ENCODE data around the gene EXOG.

The EXOG gene

DNA sequence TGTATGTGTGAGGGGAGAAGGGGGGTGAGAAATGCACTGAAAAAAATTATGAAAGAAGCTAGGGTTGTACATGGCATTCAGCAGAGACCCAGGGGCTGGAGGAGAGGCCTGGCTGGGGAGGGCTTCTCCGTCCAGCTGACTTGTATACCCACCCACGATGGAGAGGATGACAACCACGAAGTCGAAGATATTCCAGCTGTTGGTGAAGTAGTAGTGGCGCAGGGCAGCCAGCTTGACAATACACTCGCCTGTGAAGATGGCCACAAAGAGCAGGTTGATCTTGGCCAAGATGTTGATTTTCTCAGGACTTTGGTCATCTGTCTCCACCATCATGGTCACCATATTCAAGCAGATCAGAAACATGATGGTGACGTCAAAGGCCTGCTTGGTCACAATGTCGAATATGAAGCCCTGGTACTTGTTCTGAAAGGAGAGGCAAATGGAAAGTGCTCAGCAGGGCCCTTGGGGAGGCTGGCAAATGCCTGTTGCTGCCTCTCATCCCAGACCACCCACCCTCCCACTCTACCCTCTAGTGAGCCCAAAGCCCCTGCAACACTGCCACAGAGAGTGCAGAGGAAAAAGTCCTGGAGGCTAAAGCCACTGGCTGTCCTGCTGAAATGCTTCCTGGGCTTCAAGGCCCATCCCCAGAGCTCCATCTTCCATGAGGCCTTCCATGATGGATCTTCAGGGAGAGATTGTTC, 58.1 kb downstream of the EXOG start:
- DNase-seq (ENCODE audit: low spot score) (no peak), ATAC-seq (ENCODE audit: low read depth) (no peak)
- Histone ChIP-seq H3K4me1 (ENCODE audit: insufficient read depth, poor library complexity, severe bottlenecking) (no peaks in the 10 kb centered on the region), H3K9me3 (ENCODE audit: severe bottlenecking) (no peaks in the 10 kb centered on the region), H3K27ac (ENCODE audit: poor library complexity, severe bottlenecking) (no peak overlapping the region), H3K4me3 (ENCODE audit: severe bottlenecking) (no peak overlapping the region), H3K27me3 (ENCODE audit: insufficient read depth, poor library complexity, severe bottlenecking) (no peaks in the 10 kb centered on the region), H3K36me3 (ENCODE audit: low read depth) (no peaks in the 10 kb centered on the region)
- TF ChIP-seq CTCF (IDR thresholded peaks at IDR 0.05; ENCODE audit: poor library complexity, severe bottlenecking): no peak

DNA sequence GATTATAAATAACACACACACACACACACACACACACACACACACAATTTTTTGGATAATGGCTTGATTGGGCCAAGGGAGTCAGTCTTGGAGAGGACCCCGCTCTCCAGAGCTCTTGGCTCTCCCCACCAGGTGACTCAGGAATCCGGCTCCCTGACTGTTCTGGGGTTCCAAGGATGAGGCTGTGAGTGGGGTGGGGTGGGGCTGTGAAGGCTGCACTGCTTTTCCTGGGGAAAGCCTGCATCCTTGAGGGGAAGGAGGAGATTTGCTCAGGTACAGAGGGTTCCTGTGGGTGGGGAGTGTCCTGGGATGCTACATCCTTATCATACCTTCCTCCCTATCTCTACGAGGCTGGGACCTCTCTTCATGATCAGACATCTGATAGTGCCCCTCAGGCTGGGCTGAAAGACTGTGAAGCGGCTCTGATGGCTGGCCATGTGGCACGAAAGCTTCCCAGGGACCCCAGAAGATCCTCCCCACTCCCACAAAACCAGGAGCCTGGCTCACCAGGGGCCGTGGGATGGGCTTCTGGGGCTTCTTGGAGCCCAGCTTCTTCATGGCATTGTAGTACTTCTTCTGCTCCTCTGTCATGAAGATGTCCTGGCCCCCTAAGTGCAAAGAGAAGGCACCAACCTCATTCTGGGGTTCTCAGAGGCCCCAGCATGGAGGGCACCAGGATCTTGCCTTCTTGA, 59.2 kb downstream of the EXOG start:
- Histone ChIP-seq H3K27ac (ENCODE audit: poor library complexity, severe bottlenecking) (no peak overlapping the region), H3K4me3 (ENCODE audit: severe bottlenecking) (no peak overlapping the region), H3K27me3 (ENCODE audit: insufficient read depth, poor library complexity, severe bottlenecking) (no peaks in the 10 kb centered on the region), H3K9me3 (ENCODE audit: severe bottlenecking) (no peaks in the 10 kb centered on the region), H3K36me3 (ENCODE audit: low read depth) (no peaks in the 10 kb centered on the region), H3K4me1 (ENCODE audit: insufficient read depth, poor library complexity, severe bottlenecking) (no peaks in the 10 kb centered on the region)
- TF ChIP-seq CTCF (IDR thresholded peaks at IDR 0.05; ENCODE audit: poor library complexity, severe bottlenecking): no peak
- no peak for ATAC-seq (ENCODE audit: low read depth)
- no peak for DNase-seq (ENCODE audit: low spot score)

DNA sequence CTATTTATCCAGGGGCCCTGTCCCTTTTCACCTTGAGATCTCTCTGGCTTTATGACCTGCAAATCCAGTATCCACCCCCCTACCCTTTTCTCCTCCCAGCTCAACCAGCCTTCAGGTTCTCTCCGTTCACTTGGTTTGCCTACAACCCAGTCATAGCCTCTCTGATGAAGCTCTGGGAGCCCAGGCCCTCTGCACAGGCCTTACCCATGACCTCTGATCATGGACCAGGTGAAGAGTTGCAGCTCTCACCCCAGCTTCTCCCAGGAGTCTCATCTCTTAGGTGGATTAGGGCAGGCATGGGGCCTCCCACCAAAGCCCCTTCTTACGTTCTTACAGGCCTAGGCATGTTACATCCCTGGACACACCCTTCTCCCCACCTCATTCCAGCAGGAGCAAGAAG, 59.8 kb downstream of the EXOG start:
- TF ChIP-seq CTCF (IDR thresholded peaks at IDR 0.05; ENCODE audit: poor library complexity, severe bottlenecking): no peak
- Histone ChIP-seq H3K27ac (ENCODE audit: poor library complexity, severe bottlenecking) (no peak overlapping the region), H3K27me3 (ENCODE audit: insufficient read depth, poor library complexity, severe bottlenecking) (no peaks in the 10 kb centered on the region), H3K4me3 (ENCODE audit: severe bottlenecking) (no peak overlapping the region), H3K9me3 (ENCODE audit: severe bottlenecking) (no peaks in the 10 kb centered on the region), H3K4me1 (ENCODE audit: insufficient read depth, poor library complexity, severe bottlenecking) (no peaks in the 10 kb centered on the region), H3K36me3 (ENCODE audit: low read depth) (no peaks in the 10 kb centered on the region)
- no peak for ATAC-seq (ENCODE audit: low read depth)
- DNase-seq (ENCODE audit: low spot score): no peak

- H3K4me3 ChIP-seq (ENCODE audit: severe bottlenecking): no peak overlapping the region
- no peaks in the 10 kb centered on the region for H3K9me3 ChIP-seq (ENCODE audit: severe bottlenecking)
- no peaks in the 10 kb centered on the region for H3K36me3 ChIP-seq (ENCODE audit: low read depth)
- peak; percentile 15 for DNase-seq (ENCODE audit: low spot score)
- ATAC-seq (ENCODE audit: low read depth): no peak
- H3K4me1 ChIP-seq (ENCODE audit: insufficient read depth, poor library complexity, severe bottlenecking): no peaks in the 10 kb centered on the region
- no peaks in the 10 kb centered on the region for H3K27me3 ChIP-seq (ENCODE audit: insufficient read depth, poor library complexity, severe bottlenecking)
- no peak overlapping the region for H3K27ac ChIP-seq (ENCODE audit: poor library complexity, severe bottlenecking)
- TF ChIP-seq CTCF (IDR thresholded peaks at IDR 0.05; ENCODE audit: poor library complexity, severe bottlenecking): no peak
These were observed 60.7 kb downstream of the EXOG start for GRCh38 chr3:38556640-38557358.
